A549 (cell line): ENCODE data around the gene NXPE3.
"Not testable (repeated sequence)": the region's sequence is repeated elsewhere in the genome, so short reads cannot be mapped to it uniquely, and the experiment has no call there.

ENCODE experiments used
- EP300 ChIP-seq, 2 experiments: fragments of >200 bp; sonication (Bioruptor Twin); formaldehyde crosslinking; IDR thresholded peaks; 2 replicates in 1 of 2; 3 replicates in 1 of 2; pipeline ENCODE4 v1.6.1; 2016 to 2017
- ESRRA ChIP-seq: fragments of 150-350 bp; IDR thresholded peaks from 2 replicates; pipeline ENCODE4 v1.6.1; 2014; ENCODE audit warnings: mild to moderate bottlenecking, low read length, borderline replicate concordance
- JUN ChIP-seq, 2 experiments: fragments of >200 bp; sonication (Bioruptor Twin); formaldehyde crosslinking; IDR thresholded peaks; 2 replicates in 1 of 2; 3 replicates in 1 of 2; pipeline ENCODE4 v1.6.1; 2016 to 2017
- MYC ChIP-seq: IDR thresholded peaks from 2 replicates; pipeline ENCODE4 v1.6.1; 2012; ENCODE audit warnings: mild to moderate bottlenecking, inconsistent platforms, low read length, improper control_type of control experiment, borderline replicate concordance
- NFE2L2 ChIP-seq: fragments of 150-350 bp; conservative IDR thresholded peaks from 2 replicates; pipeline ENCODE4 v1.6.1; 2014; ENCODE audit warnings: low read length
- POLR2A ChIP-seq: IDR thresholded peaks from 2 replicates; pipeline ENCODE4 v1.6.1; 2012; ENCODE audit warnings: mild to moderate bottlenecking, low read length
- RFX5 ChIP-seq: fragments of 450-650 bp; IDR thresholded peaks from 2 replicates; pipeline ENCODE4 v1.7.1; 2014; ENCODE audit warnings: antibody characterized with exemption, mild to moderate bottlenecking, moderate library complexity
- SMC3 ChIP-seq: fragments of >200 bp; sonication (Bioruptor Twin); formaldehyde crosslinking; IDR thresholded peaks from 3 replicates; pipeline ENCODE4 v1.6.1; 2018; ENCODE audit warnings: inconsistent platforms
- TF ChIP-seq, protein P1 (sequence below): fragments of 200-600 bp; sonication (generic); IDR thresholded peaks from 2 replicates; pipeline ENCODE4 v1.6.1; 2016; ENCODE audit warnings: antibody characterized with exemption, mild to moderate bottlenecking, moderate library complexity
- TF ChIP-seq, protein P2 (sequence below): fragments of >200 bp; sonication (Bioruptor Twin); formaldehyde crosslinking; IDR thresholded peaks from 3 replicates; pipeline ENCODE4 v1.5.1; 2016

DNA sequence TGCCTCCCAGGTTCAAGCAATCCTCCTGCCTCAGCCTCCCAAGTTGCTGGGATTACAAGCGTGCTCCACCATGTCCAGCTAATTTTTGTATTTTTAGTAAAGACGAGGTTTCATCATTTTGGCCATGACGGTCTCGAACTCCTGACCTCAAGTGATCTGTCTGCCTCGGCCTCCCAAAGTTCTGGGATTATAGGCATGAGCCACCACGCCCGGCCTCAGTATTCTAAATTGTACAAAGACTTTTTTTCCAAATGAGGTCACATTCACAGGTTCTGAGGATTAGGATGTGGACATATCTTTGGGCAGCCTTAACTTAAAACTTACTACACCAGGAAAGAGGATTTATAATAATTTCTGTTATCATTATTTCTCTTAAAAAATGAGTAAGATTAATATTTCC, 85.9 kb downstream of the NXPE3 start:
- TF ChIP-seq EP300 (IDR thresholded peaks at IDR 0.05); POLR2A; SMC3; ESRRA; NFE2L2; MYC; RFX5; JUN (IDR thresholded peaks at IDR 0.05): not testable (repeated sequence)
- TF ChIP-seq, protein P1, sequence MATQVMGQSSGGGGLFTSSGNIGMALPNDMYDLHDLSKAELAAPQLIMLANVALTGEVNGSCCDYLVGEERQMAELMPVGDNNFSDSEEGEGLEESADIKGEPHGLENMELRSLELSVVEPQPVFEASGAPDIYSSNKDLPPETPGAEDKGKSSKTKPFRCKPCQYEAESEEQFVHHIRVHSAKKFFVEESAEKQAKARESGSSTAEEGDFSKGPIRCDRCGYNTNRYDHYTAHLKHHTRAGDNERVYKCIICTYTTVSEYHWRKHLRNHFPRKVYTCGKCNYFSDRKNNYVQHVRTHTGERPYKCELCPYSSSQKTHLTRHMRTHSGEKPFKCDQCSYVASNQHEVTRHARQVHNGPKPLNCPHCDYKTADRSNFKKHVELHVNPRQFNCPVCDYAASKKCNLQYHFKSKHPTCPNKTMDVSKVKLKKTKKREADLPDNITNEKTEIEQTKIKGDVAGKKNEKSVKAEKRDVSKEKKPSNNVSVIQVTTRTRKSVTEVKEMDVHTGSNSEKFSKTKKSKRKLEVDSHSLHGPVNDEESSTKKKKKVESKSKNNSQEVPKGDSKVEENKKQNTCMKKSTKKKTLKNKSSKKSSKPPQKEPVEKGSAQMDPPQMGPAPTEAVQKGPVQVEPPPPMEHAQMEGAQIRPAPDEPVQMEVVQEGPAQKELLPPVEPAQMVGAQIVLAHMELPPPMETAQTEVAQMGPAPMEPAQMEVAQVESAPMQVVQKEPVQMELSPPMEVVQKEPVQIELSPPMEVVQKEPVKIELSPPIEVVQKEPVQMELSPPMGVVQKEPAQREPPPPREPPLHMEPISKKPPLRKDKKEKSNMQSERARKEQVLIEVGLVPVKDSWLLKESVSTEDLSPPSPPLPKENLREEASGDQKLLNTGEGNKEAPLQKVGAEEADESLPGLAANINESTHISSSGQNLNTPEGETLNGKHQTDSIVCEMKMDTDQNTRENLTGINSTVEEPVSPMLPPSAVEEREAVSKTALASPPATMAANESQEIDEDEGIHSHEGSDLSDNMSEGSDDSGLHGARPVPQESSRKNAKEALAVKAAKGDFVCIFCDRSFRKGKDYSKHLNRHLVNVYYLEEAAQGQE, result not testable (repeated sequence)
- TF ChIP-seq, protein P2, sequence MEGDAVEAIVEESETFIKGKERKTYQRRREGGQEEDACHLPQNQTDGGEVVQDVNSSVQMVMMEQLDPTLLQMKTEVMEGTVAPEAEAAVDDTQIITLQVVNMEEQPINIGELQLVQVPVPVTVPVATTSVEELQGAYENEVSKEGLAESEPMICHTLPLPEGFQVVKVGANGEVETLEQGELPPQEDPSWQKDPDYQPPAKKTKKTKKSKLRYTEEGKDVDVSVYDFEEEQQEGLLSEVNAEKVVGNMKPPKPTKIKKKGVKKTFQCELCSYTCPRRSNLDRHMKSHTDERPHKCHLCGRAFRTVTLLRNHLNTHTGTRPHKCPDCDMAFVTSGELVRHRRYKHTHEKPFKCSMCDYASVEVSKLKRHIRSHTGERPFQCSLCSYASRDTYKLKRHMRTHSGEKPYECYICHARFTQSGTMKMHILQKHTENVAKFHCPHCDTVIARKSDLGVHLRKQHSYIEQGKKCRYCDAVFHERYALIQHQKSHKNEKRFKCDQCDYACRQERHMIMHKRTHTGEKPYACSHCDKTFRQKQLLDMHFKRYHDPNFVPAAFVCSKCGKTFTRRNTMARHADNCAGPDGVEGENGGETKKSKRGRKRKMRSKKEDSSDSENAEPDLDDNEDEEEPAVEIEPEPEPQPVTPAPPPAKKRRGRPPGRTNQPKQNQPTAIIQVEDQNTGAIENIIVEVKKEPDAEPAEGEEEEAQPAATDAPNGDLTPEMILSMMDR, result not testable (repeated sequence)
